Fibroblast of lung (primary cell): Measurements from ENCODE around the gene TNFAIP8L1. TPM values are rescaled to one million over a fixed set of nuclear protein-coding genes. Genes with fewer than 3 reads are reported as not detected.

Experiments
- DNase-seq, 2 donors: peaks; one replicate each; pipeline versions ENCODE4 v3.0.0 to v3.0.0-alpha.2; 2010; ENCODE audit warnings: low read depth in 2 of 2
- H2AFZ ChIP-seq: 2 replicates; pipeline ENCODE4 v1.5.1; 2012; ENCODE audit warnings: low read length, control low read depth, inconsistent platforms
- H3K27ac ChIP-seq: 2 replicates; pipeline ENCODE4 v1.5.1; 2011; ENCODE audit warnings: low read length, control low read depth; ENCODE audit not compliant: insufficient read depth
- H3K27me3 ChIP-seq: 2 replicates; pipeline ENCODE4 v1.5.1; 2011; ENCODE audit warnings: mild to moderate bottlenecking, low read length; ENCODE audit not compliant: control insufficient read depth, insufficient read depth
- H3K36me3 ChIP-seq: 2 replicates; pipeline ENCODE4 v1.5.1; 2011; ENCODE audit warnings: low read length; ENCODE audit not compliant: control insufficient read depth, insufficient read depth
- H3K4me1 ChIP-seq: 2 replicates; pipeline ENCODE4 v1.5.1; 2011; ENCODE audit warnings: low read length; ENCODE audit not compliant: control insufficient read depth, insufficient read depth; ENCODE audit errors: extremely low read depth
- H3K4me2 ChIP-seq: 2 replicates; pipeline ENCODE4 v1.5.1; 2011; ENCODE audit warnings: low read length, control low read depth; ENCODE audit not compliant: insufficient read depth; ENCODE audit errors: extremely low read depth
- H3K4me3 ChIP-seq, 4 experiments: fragments of 200-600 bp in 1 of 4; sonication (generic) in 1 of 4; replicated peaks in 1 of 4; 2 replicates each; pipeline ENCODE4 v1.5.1; 2011 to 2016; ENCODE audit warnings: low read length in 4 of 4, low read depth in 3 of 4, mild to moderate bottlenecking in 3 of 4, control low read depth in 2 of 4, inconsistent platforms in 1 of 4, mixed read lengths in 1 of 4; ENCODE audit not compliant: insufficient read depth in 1 of 4; ENCODE audit errors: control extremely low read depth in 1 of 4
- H3K79me2 ChIP-seq: 2 replicates; pipeline ENCODE4 v1.5.1; 2012; ENCODE audit warnings: mild to moderate bottlenecking, low read length, inconsistent platforms; ENCODE audit not compliant: control insufficient read depth, insufficient read depth
- H3K9ac ChIP-seq: 2 replicates; pipeline ENCODE4 v1.5.1; 2011; ENCODE audit warnings: mild to moderate bottlenecking, low read length, control low read depth; ENCODE audit not compliant: insufficient read depth
- H3K9me3 ChIP-seq: 2 replicates; pipeline ENCODE4 v1.5.1; 2012; ENCODE audit warnings: low read depth, low read length; ENCODE audit not compliant: control insufficient read depth, insufficient read depth
- H4K20me1 ChIP-seq: 2 replicates; pipeline ENCODE4 v1.5.1; 2011; ENCODE audit warnings: low read length; ENCODE audit not compliant: control insufficient read depth, insufficient read depth; ENCODE audit errors: extremely low read depth
- EZH2 ChIP-seq: IDR thresholded peaks from 2 replicates; pipeline ENCODE4 v1.5.1; 2012; ENCODE audit warnings: low read length, control low read depth, mild to moderate bottlenecking; ENCODE audit errors: missing control alignments
- polyA plus RNA-seq, 2 donors: library from polyadenylated mRNA; depleted of rRNA in 1 of 2; stranded (reverse) in 1 of 2; unstranded in 1 of 2; fragments of >200 nt; gene quantifications; 2 replicates each; pipeline ENCODE4 v1.2.1, GENCODE V29; 2011 to 2012; ENCODE audit warnings: missing spikeins in 1 of 2
- total RNA-seq: library from RNA; depleted of rRNA; stranded (reverse); fragments of >200 nt; gene quantifications from 2 replicates; pipeline ENCODE4 v1.2.1, GENCODE V29; 2014
- TF ChIP-seq, protein P1 (sequence below), 2 donors: IDR thresholded peaks in 1 of 2; conservative IDR thresholded peaks in 1 of 2; 1 replicate in 1 of 2; 2 replicates in 1 of 2; pipeline ENCODE4 v1.5.1; 2011 to 2012; ENCODE audit warnings: low read length in 2 of 2, control low read depth in 1 of 2, inconsistent platforms in 1 of 2, low read depth in 1 of 2, mild to moderate bottlenecking in 1 of 2

TNFAIP8L1 gene
- total and polyA plus RNA-seq, 2 donors (not counting 1 experiment from before 2014, with no cell fraction given): 2.3 to 4.0 TPM

DNA sequence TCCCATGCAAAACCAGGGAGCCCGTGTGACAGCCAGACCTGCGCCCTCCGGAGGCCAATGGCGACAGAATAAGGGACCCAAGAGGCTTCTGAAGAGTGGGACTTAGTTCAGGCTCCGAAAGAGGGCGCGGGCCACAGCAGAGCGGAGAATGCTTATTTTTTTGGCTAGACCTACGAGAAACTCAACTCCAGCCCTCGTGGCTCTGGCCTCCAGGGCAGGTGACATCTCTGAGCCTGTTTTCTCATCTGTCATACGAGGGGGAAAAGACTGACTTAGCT, 61.3 kb downstream of the TNFAIP8L1 start:
- peaks cover 35% of the 10 kb centered on the region for H3K36me3 ChIP-seq
- TF ChIP-seq, protein P1, sequence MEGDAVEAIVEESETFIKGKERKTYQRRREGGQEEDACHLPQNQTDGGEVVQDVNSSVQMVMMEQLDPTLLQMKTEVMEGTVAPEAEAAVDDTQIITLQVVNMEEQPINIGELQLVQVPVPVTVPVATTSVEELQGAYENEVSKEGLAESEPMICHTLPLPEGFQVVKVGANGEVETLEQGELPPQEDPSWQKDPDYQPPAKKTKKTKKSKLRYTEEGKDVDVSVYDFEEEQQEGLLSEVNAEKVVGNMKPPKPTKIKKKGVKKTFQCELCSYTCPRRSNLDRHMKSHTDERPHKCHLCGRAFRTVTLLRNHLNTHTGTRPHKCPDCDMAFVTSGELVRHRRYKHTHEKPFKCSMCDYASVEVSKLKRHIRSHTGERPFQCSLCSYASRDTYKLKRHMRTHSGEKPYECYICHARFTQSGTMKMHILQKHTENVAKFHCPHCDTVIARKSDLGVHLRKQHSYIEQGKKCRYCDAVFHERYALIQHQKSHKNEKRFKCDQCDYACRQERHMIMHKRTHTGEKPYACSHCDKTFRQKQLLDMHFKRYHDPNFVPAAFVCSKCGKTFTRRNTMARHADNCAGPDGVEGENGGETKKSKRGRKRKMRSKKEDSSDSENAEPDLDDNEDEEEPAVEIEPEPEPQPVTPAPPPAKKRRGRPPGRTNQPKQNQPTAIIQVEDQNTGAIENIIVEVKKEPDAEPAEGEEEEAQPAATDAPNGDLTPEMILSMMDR (conservative IDR thresholded peaks at IDR 0.05 in 1 of 2, IDR thresholded peaks at IDR 0.05 in 1 of 2; ENCODE audit: low read depth in 1 of 2, low read length in 2 of 2): no peak
- TF ChIP-seq EZH2: no peak

DNA sequence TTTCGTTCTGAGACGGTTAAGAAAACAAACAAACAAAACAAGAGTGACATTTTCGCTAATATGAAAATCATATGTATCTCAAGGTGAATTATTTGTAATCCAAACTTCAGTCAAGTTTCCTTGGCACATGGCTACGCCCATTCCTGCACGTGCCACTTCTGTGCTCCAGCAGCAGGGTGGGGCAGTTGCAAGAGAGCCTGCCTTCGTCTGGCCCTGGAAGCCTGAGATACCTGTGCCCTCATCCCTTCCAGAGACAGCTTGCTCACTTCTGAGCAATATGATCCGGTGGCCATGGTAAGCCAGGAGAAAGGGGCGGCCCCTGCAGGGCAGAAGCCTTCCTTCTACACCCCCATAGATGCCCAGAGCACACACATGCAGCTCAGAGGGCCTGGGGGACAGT, 62.2 kb downstream of the TNFAIP8L1 start:
- no peak overlapping the region for H3K4me2 ChIP-seq
- H3K4me3 ChIP-seq: no peak overlapping the region
- H3K36me3 ChIP-seq: peaks cover 36% of the 10 kb centered on the region
- no peak for DNase-seq
- TF ChIP-seq EZH2: no peak
- TF ChIP-seq, protein P1 (conservative IDR thresholded peaks at IDR 0.05 in 1 of 2, IDR thresholded peaks at IDR 0.05 in 1 of 2; ENCODE audit: low read depth in 1 of 2, low read length in 2 of 2): no peak
- no peaks in the 10 kb centered on the region for H4K20me1 ChIP-seq
- H3K4me1 ChIP-seq: peaks cover 9% of the 10 kb centered on the region
- no peaks in the 10 kb centered on the region for H3K9me3 ChIP-seq
- H3K27me3 ChIP-seq: no peaks in the 10 kb centered on the region
- H2AFZ ChIP-seq: no peak overlapping the region
- no peaks in the 10 kb centered on the region for H3K79me2 ChIP-seq
- H3K27ac ChIP-seq: no peak overlapping the region
- no peak overlapping the region for H3K9ac ChIP-seq

More for the DNA sequence above, 61.3 kb downstream of the TNFAIP8L1 start:
- no peak overlapping the region for H3K9ac ChIP-seq
- no peaks in the 10 kb centered on the region for H3K27me3 ChIP-seq
- H4K20me1 ChIP-seq: no peaks in the 10 kb centered on the region
- H3K4me2 ChIP-seq: no peak overlapping the region
- no peak overlapping the region for H3K27ac ChIP-seq
- H3K79me2 ChIP-seq: no peaks in the 10 kb centered on the region
- H2AFZ ChIP-seq: no peak overlapping the region
- H3K4me1 ChIP-seq: peaks cover 11% of the 10 kb centered on the region
- no peaks in the 10 kb centered on the region for H3K9me3 ChIP-seq
- no peak overlapping the region for H3K4me3 ChIP-seq
- no peak for DNase-seq

DNA sequence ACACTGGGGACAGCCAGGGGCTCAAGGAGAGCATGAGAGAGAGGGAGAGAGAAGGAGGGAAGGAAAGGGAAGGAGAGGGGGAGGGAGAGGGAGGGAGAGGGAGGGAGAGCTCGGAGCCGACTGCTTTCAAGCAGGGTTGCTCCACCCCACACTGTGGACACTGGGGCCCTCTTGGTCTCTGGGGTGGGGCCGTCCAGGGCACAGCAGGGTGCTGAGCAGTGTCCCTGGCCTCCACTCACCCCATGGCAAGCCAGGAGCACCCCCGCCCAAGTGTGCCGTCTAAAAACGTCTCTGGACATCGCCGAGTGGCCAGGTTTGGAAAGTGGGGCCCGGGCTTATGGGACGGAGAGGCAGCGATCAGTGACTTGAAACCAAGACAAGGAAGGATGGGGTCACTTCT, 63.4 kb downstream of the TNFAIP8L1 start:
- peaks cover 3% of the 10 kb centered on the region for H3K4me1 ChIP-seq
- H3K4me2 ChIP-seq: no peak overlapping the region
- no peak overlapping the region for H2AFZ ChIP-seq
- H3K4me3 ChIP-seq: no peak overlapping the region
- DNase-seq: no peak
- H3K79me2 ChIP-seq: no peaks in the 10 kb centered on the region
- no peak overlapping the region for H3K27ac ChIP-seq
- no peak overlapping the region for H3K9ac ChIP-seq
- no peaks in the 10 kb centered on the region for H3K9me3 ChIP-seq
- TF ChIP-seq, protein P1 (conservative IDR thresholded peaks at IDR 0.05 in 1 of 2, IDR thresholded peaks at IDR 0.05 in 1 of 2; ENCODE audit: low read depth in 1 of 2, low read length in 2 of 2): no peak
- no peak for TF ChIP-seq EZH2
- no peaks in the 10 kb centered on the region for H3K27me3 ChIP-seq
- no peaks in the 10 kb centered on the region for H4K20me1 ChIP-seq
- H3K36me3 ChIP-seq: peaks cover 38% of the 10 kb centered on the region
